Uterus (tissue), 2 donors: ENCODE data around the gene TREML4.
A peak's percentile ranks its signal among the peaks of the same experiment; 100 is the strongest.

Experiments
- POLR2A ChIP-seq, 2 donors: fragments of 450-650 bp; IDR thresholded peaks; one replicate each; pipeline ENCODE4 v1.6.1; 2016; ENCODE audit warnings: antibody characterized with exemption in 2 of 2, mild to moderate bottlenecking in 1 of 2, moderate library complexity in 1 of 2
- TF ChIP-seq, protein P1 (sequence below), 4 experiments: fragments of 200-600 bp in 2 of 4; fragments of 450-650 bp in 2 of 4; sonication (generic) in 2 of 4; IDR thresholded peaks; one replicate each; pipeline ENCODE4 v1.5.1; 2016 to 2019; ENCODE audit warnings: antibody characterized with exemption in 4 of 4, mild to moderate bottlenecking in 2 of 4, moderate library complexity in 1 of 4

DNA sequence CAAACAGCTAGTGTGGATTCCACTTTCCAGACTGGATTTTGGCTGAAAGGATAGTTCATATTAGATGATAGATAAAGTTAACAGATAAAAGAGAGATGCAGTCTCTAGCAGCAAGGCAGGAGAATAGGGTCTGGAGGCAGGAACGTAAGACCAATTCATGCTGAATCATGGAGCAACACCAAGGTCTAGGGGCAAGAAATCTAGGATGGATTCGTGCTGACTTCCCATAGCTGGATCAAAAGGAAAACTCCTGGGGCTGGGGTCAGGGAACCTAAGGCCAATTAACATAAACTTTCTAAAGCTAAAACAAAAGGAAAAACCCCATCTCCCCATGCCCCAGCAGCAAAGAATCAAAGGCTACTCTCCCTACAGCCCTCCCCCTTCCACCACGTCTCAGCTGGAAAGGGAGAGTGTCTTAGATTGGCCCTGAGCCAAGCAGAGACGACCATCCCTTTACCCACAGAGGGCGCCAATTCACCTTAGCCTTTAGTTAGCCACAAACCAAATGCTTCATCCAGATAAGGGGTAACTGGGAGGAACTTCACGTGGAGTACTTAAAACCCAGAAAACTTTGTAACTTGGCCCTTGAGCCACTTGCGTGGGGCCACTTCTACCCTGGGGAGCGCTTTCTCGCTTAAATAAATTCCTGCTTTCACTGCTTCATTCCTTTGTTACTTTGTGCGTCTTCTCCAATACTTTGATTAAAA lies 50.7 kb downstream of the TREML4 start:
- TF ChIP-seq POLR2A (IDR thresholded peaks at IDR 0.05) = no peak
- TF ChIP-seq, protein P1, sequence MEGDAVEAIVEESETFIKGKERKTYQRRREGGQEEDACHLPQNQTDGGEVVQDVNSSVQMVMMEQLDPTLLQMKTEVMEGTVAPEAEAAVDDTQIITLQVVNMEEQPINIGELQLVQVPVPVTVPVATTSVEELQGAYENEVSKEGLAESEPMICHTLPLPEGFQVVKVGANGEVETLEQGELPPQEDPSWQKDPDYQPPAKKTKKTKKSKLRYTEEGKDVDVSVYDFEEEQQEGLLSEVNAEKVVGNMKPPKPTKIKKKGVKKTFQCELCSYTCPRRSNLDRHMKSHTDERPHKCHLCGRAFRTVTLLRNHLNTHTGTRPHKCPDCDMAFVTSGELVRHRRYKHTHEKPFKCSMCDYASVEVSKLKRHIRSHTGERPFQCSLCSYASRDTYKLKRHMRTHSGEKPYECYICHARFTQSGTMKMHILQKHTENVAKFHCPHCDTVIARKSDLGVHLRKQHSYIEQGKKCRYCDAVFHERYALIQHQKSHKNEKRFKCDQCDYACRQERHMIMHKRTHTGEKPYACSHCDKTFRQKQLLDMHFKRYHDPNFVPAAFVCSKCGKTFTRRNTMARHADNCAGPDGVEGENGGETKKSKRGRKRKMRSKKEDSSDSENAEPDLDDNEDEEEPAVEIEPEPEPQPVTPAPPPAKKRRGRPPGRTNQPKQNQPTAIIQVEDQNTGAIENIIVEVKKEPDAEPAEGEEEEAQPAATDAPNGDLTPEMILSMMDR (IDR thresholded peaks at IDR 0.05) = peak in 2 of 4 experiments; percentile 18 to 39
